AG04449 (cell line): ENCODE results near the gene HLF.

Source experiments
- CTCF ChIA-PET: fragments of 350-600 bp; formaldehyde crosslinking; extraction: SDS; loops from one replicate; lab custom pipeline; 2021; ENCODE audit warnings: antibody characterized with exemption; lab: Yijun Ruan, JAX
- POLR2A ChIA-PET: fragments of 400-600, 350-600 bp; formaldehyde crosslinking; extraction: SDS; loops from one replicate; lab custom pipeline; 2020; ENCODE audit warnings: antibody characterized with exemption, inconsistent platforms; lab: Yijun Ruan, JAX
- DNase-seq: peaks from one replicate; pipeline ENCODE4 v3.0.0-alpha.2; 2010; ENCODE audit warnings: low read depth, low spot score
- H3K4me3 ChIP-seq: 2 replicates; pipeline ENCODE4 v1.5.1; 2011; ENCODE audit warnings: low read depth, mild to moderate bottlenecking, control low read depth, low read length
- CTCF ChIP-seq: IDR thresholded peaks from one replicate; pipeline ENCODE4 v1.5.1; 2011; ENCODE audit warnings: mild to moderate bottlenecking, moderate library complexity, low read length, control low read depth, inconsistent platforms; ENCODE audit not compliant: insufficient read depth; ENCODE audit errors: missing control alignments

HLF gene

GRCh38 chr17:55318715-55319487 is 54.1 kb downstream of the HLF start:
- POLR2A ChIA-PET: no interaction called here
- CTCF ChIA-PET: interaction anchor here (1.2 kb wide), 1 partner anchor 325 kb away, joined by 3 read pairs; no protein-coding TSS in a partner anchor
- no peak for DNase-seq
- TF ChIP-seq CTCF: no peak
- H3K4me3 ChIP-seq: no peak overlapping the region

- H3K4me3 ChIP-seq: no peak overlapping the region
- CTCF ChIA-PET: no interaction called here
- no peak for DNase-seq
- POLR2A ChIA-PET: no interaction called here
- no peak for TF ChIP-seq CTCF
Observed at GRCh38 chr17:55319933-55320593, 55.3 kb downstream of the HLF start.

GRCh38 chr17:55320594-55321426 is 56.0 kb downstream of the HLF start:
- TF ChIP-seq CTCF: no peak
- no peak for DNase-seq
- ChIA-PET CTCF (no interaction called here), POLR2A (no interaction called here)
- no peak overlapping the region for H3K4me3 ChIP-seq

- ChIA-PET POLR2A (no interaction called here), CTCF (no interaction called here)
- TF ChIP-seq CTCF: no peak
- H3K4me3 ChIP-seq: no peak overlapping the region
- DNase-seq: no peak
Observed at GRCh38 chr17:55321427-55322060, 56.8 kb downstream of the HLF start.

- ChIA-PET CTCF (no interaction called here), POLR2A (no interaction called here)
- DNase-seq: no peak
- TF ChIP-seq CTCF: no peak
- H3K4me3 ChIP-seq: no peak overlapping the region
Observed at GRCh38 chr17:55322453-55322985, 57.8 kb downstream of the HLF start.
